GM19023 (cell line): ENCODE measurements around the gene UNC93B1.
"Not testable (repeated sequence)": the region's sequence is repeated elsewhere in the genome, so short reads cannot be mapped to it uniquely, and the experiment has no call there.

ENCODE experiments used
- ATAC-seq: cut with Tn5 transposase; IDR thresholded peaks from one replicate; pipeline ENCODE4 v1.9.1; 2021; ENCODE audit warnings: mild to moderate bottlenecking, moderate library complexity; ENCODE audit not compliant: unreplicated experiment

UNC93B1 gene

DNA sequence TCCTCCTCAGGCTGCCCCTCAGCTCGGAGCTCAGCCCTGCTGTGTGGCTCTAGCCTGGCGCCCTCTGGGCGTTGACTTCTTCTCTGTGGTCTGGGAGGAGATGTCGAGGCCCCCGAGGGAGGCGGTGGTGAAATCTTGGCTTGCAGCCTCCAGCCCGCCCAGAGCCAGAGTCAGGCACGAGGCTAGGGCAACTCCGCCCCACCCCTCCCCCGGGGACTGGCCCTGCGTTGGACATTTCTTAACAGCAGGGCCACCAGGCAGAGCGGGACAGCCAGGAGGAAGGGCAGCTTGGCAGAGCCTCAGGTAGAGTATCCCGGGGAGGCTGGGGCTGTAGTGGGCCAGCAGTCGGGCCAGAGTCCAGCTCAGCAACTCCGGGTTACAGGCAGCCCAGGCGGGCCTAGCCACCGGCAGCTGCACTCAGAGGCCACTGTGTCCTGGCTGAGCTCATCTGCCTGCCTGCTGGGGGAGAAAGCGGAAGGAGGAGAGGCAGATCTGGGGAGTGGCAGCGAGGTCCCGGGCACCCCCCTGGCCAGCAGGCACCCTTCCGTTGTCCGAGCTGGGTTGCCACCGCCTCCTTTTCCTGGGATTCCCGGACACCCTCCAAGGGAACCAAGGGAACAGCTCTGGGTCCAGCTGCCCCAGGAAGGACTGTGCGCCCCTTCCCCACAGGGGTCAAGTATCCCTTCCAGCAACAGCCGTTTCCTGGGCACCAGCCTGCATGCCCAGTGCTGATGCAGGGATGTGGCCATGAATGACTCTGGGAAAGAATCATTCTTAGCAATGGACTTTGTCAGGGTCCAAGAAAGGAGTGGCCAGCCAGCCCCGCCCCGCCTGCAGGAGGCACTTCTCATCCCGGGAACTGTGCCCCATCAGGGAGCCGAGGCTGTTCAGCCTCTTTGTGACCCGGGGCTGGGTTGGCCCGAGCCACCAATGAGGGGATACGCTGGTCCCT lies 6.5 kb upstream of the UNC93B1 start, which contains the start of gene ALDH3B1:
Gene ALDH3B1, plus strand, starts transcription at position 238 of the 952 bp plus-strand sequence. CDS start 4,971 bp downstream, outside the sequence.
- no peak for ATAC-seq

DNA sequence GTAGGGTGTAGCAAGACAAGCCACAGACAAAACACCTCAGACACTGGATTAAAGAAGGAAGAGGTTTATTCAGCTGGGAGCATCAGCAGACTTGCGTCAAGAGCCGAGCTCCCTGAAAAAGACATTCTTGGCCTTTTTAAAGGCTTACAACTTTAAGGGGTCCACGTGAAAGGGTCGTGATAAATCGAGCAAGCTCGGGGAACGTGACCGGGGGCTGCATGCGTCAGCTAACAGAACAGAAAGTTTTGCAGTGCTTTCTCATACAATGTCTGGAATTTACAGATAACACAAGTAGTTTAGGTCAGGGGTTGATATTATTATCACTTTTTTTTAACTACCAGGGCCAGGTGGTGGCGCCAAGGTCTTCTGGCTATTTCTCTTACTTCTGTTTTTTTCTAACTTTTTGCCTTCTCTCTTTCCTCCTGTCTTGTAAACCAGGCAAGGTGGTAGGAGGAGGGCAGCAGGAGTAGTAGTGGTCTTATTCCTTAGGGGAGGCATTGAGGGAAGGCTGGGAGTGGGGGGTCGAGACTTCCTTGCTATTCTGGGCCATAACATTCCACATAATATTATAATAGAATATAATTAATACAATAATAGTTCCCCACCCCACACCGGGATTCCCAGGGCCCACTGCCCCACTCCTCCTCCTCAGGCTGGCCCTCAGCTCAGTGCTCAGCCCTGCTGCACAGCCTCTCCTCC lies 5.6 kb upstream of the UNC93B1 start:
- no peak for ATAC-seq

DNA sequence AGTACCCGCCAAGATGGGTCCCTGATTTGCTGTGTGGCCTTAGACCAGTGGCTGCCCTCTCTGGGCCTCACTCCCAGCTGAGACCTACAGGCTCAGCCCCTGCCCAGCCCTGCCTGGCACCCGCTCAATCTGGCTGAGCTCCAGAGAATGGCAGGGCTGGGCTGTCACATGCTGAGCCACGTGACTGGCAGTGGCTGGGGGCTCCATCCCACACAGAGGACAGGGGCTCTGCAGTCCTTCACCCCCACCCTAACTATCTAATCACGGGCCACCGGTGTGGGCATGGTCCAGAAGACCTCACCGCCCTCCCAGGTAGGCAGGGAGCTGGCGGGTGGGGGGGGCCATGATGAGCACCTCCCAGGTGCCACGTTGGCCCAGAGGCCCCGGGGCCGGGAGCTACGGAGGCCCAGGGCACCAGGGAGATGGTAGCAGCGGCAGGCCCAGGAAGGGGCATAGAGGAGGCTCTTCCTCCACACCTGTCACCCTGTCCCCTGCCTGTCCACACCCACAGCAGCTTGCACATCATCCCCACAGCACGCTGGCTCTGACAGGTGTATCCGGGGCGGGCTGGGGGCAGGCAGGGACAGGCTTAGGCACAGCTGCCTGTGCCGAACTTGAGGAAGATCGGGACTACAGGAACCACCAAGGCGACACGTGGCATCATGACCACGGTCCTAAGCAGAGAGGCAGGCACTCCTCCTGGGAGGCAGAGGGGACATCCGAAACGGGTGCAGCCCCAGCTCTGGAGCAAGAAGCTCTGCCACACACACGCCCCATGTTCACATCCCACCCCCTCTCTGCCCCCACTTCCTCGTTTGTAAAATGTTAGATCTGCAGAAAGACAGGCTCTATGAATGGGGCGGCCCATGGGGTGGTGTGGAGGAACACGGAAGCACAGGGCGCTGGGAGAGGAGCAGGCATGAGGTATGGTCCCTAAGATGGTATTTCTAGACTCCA lies 4.8 kb upstream of the UNC93B1 start:
- ATAC-seq, result no peak

DNA sequence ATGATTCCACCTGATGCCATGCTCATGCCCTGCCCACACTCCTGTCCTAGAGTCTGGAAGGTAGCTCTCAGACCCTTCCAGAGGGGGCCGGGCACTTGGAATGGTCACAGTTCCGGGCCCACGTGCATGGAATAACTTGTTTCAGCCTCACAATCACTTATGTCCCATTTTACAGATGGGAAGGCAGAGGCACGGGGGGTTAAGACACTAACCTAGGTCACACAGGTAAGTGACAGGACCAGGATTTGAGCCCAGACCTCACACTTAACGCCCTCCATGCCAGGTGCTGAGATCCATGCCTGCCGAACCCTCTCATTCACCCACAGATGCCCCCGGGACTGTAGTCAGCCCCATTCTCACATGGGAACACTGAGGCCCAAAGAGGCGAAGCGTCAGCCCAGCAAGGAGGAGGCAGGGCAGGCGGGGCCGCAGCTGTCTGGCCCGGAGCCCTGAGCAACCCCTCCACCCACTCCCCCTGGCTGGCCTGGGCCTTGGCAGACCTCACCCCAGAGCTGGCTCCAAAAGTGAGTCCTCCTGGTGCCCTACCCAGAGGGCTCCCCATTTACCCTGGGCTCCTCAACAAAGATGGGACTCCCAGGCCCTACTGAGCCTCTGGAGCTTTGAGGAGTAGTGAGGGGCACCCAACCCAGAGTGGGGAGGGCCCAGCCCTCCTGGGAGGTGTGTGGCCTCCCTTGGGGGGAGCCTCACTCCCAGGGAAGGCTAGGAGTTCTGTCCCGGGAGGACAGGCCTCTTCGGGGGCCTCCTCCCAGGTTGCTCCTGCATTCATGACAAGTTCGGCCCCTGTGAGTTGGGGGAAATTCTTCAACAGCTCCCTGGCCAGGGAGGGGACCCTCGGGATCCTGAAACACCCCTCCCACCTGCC lies 3.8 kb upstream of the UNC93B1 start:
- ATAC-seq, result no peak

DNA sequence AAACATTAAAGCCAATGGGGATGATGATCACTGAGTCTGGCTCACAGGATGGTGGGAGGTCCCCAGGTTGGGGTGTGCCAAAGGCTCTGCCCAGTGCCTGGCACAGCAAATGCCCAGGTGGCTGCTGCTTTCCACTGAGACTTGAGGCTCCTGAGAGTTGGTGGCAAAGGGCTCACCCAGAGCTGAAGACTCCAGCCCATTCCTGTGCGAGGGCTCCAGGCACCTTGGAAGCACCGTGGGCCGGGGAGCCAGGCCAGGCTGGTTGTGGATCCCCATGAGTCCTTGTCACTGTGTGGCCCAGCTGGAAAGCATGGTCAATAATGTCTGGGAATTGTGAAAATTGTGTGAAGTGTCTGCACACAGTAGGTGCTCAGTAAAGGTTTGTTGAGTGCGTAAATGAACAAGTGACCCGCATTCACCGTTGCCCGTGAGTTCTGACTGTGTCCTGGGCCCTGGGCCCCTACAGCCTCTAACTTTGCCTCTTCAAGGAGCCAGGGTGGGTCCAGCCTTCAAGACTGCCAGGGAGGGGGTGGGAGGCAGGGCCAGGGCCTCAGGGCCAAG lies 2.8 kb upstream of the UNC93B1 start:
- ATAC-seq, result no peak

DNA sequence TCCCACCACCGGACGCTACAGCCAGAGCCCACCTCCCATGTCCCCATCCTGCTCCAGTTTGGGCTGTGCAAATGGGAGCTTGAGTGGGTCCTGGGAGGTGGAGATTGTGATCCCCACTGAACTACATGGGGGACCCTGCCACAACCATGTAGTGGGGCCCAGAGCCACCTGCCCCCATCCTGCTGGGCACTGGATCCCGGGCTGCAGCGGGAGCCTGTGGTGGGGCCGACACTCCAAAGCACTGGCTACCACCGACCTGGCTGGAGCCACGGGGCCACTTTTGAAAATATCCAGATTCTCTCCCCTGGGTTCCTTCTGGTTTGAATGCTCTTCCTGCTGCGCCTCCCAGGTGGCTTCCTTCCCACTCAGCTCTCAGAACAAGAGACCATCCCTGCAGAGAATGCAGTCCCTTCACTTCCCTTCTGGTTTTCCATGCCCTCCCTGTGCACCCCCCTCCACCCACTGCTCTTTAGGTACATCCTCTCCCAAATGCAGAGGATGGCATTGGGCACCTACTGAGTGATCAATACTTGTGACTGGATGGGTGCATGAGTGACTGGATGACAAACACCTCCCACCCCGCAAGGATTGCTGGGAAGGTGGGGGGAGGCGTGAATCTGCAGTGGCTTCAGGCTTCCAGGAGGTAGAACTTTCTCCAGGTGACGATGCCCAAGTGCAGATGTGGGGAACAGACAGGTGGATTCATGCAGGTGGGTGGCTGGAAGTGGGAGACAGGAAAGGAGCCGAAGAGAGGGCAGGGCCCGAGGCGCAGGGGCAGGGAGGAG lies 846 bp upstream of the UNC93B1 start:
- ATAC-seq, result no peak

DNA sequence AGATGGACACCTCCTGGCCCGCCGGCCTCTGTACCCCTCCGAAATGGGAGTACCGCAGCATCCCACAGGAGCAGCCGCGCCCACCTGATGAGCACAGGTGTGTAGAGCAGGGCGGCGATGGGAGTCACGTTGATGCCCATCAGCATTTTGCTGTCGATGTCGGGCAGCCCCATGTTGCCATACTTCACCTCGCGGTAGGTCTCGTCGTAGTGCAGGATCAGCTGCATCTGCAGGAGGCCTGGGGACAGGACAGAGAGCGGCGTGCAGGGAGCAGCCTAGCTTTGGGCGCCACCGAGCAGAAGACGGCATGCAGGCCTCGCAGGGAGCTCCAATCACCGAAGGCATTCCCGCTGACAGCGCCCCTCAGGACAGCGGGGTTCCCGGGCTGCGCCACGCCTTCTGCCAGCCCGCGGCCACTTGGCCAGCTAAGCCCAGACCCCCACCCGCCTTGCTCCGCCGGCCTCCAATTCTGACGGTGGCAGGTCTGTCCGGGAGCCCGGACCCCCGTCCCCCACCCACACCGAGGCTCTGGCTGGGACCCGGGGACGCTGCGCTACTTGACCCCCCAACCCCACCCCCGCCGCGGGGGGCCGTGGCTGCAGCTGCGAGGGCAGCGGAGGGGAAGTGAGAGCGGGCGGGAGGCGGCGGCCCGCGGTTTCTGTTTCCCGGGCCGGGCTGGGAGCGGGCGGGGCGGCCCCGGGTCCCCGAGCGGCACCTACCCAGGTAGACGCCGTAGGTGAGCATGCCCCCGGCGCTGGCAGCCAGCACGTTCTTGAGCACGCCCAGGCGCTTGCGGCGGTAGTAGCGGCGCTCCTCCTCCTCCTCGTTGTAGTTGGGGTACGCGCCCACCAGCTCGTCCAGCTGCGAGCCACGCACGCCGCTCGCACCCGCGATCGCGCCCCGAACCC lies 705 bp downstream of the UNC93B1 start:
- ATAC-seq, result peak; percentile 42

DNA sequence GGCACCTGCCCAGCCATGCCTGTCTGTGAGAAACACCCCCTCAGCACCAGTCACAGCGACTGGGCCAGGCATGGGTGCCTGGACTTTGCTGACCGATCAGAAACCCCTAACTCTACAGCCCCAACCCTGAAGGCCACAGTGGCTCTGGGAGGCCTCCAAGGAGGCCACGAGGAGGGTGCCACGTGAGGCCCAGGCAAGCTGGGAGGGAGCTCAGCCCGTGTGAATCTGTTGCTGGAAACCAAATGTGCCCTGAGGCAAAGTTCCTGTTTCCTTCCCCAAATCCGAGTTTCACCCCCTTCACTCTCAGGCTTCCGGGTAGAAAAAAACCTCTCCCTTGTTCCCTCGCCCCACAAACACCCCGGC lies 1.3 kb downstream of the UNC93B1 start:
- ATAC-seq, result no peak

DNA sequence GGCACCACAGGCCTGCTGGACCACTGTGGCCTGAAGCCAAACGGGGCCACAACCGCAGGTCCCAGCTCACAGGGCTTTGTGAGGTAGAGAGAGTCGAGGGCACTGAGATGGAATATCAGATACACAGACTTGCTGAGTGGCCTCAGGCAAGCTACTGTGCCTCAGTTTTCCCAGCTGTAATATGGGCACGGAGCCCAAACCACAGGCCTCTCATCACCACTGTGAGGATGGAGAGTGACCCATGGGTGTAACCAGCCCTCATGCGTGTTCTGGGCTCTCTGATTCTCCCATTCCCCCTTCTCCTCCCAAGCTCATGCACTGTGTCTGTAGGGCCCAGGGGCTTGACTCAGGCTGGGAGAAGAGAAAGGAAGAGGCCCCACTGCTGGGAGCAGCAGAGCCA lies 4.2 kb downstream of the UNC93B1 start:
- no peak for ATAC-seq

DNA sequence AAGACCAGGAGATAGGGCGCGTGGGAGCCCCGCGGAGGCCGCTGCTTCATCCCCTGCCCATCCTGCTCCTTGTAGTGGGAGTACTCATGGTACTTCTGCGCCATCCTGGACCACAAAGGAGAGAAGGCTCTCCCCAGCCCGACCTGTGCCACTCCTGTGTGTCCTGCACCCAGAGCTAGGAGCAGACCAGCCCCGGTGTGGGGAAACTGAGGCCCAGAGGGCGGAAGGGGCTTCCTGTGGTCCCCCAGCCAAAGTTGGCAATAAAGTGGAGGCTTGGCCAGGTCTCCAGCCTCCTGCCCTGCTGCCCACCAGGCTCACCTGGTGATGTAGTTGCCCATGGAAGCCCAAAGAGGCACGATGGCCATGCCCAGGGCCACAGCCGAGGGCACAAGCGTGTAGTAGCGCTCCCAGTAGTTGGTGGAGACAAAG lies 4.7 kb downstream of the UNC93B1 start:
- ATAC-seq, result no peak

DNA sequence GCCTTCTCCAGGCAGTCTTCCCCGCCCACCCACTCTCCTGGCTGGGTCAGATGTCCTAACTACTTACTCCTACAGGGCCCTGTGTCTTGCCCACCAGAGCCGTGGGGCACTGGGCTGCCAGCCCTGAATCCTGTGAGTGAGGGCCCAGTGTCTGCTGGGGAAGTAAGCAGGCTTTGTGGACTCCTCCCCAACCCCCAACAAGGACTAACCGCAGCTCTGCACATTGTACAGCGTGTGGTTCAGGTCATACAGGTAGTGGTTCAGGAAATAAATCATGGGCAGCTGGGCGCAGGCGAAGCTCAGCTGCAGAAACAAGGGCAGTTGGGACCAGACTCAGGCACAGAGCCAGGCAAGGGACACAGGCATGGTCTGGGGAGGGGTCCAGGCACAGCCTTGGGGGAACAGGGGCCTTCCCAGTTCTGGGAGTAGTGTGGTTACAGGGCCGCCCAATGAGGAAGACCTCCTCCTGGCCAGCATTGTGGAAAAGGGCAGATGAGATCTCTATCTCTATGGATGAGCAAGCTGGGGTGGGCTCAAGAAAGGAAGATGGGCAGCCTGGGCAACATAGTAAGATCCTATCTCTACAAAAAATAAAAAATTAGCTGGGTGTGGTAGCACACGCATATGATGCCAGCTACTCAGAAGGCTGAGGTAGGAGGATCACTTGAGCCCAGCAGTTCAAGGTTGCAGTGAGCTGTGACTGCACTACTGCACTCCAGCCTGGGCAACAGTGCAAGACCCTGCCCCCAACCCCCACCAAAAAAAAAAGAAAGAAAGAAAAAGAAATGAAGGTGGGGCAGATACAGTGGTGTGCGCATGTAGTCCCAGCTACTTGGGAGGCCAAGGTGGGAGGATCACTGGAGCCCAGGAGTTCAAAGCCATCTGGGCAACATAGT lies 5.5 kb downstream of the UNC93B1 start:
- ATAC-seq, result no peak

DNA sequence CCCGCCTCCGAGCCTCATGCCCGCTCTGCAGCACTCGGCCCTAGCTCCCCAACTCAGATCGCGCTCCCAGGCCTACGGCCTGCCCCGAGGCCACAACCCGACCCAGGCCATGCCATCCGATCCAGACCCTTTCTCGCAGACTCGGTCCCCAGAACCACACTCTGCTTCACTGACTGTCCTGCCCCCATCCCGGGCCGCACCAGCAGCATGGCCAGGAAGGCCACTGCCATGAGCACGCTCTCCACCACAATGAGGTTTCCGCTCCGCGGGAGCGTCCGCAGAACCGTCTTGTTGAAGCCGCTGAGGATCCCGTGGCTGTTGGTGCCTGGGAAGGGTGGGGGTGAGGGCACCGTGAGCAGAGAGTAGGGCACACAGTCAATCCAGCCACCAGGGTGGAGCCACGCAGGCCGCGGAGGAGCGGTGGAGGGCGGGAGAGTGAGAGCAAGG lies 6.4 kb downstream of the UNC93B1 start:
- ATAC-seq, result no peak

DNA sequence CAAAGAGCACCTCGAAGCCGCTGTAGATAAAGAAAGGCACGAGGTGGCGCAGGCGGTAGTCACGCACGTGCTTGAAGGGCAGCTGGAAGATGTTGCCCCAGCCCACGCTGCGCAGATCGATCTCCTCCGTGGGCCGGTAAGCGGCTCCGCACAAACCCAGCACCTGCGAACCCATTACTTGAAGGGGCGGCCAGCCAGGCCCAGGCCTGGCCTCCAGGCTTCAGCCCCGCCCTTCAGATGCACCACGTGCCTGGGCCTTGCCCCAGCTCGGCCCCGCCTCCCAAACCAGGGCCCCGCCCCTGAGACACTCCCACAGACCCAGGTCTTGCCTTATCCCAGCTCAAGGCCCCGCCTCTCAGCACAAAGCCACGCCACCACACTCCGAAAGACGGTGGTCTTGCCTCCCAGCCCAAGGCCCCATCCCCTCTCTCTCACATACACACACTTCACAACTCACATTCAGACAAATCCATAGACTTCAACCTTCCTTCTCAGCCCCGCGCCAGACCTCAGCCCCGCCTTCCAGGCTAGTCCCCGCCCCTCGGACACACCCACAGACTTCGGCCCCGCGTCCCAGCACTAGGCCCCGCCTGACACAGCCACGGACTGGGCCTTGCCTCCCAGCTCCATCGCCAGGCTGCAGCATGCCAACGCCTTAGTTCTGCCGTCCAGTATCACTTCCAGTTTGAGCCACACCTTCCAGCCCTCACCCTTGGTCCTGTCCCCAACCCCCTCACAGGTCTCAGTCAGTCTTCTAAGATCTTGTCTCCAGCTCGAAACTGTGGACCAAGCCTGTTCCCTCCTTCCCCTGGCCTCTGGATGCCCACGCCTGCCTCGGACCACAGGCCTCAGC lies 7.0 kb downstream of the UNC93B1 start:
- ATAC-seq, result no peak

DNA sequence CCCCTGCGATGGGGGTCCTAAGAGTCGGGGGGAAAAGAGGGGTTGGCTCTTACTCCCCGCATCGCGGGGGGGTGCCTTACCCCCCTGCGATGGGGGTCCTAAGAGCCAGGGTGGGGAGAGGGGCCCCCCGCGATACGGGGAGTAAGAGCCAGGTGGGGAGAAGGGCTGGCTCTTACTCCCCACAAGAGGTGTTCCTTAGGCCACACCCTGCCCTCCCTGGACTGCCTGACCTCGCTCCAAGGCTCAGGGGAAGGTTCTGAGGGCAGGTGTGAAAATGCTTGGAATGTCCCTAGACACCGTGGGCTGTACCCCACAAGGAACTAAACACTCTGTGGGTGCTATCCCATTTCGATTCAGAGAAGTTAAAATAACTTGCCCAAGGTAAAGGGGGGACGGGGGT lies 7.8 kb downstream of the UNC93B1 start:
- no peak for ATAC-seq

DNA sequence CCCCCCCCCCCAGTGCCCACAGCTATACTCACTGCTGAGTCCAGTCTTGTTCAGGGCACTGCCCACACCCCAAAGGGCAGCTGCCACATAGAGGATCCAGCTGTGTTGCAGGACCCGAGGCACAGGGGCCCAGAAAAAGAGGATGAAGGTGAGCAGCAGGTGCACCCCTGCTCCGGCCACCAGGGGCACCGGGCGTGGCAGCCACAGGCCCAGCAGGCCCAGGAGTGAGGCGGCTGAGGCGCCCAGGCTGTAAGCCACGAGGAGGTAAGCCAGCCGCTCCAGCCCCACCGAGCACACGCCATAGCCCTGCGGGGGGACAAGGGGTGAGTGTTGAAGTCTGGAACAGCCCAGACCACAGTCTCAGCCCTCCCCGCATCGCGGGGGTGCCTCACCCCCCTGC lies 8.3 kb downstream of the UNC93B1 start:
- ATAC-seq, result not testable (repeated sequence)

DNA sequence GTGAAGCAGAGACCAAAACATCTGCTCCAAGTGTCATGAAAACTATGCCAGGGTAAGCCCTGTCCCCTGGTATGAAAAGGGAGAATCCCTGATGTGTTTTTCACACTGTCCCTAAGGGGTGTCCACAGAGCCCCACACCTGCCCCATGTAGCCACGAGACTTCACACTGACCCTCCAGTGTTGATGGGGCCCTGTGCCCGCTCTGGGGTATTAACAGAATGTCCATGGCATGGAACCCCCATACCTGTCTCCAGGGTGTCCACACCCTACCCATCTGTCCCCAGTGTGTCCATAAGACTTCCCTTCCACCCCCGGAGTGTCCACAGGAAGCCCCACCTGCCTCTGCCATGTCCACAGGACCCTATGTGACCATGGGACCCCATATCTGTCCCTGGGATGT lies 8.8 kb downstream of the UNC93B1 start:
- not testable (repeated sequence) for ATAC-seq
